Large intestine (tissue), 3 donors: ENCODE measurements around the gene NPRL2. TPM values are rescaled to one million over a fixed set of nuclear protein-coding genes. Genes with fewer than 3 reads are reported as not detected.

Experiments used
- DNase-seq, 2 donors: peaks; one replicate each; pipeline versions ENCODE4 v3.0.0 to v3.0.0-alpha.2; 2013
- H3K27ac ChIP-seq: one replicate; pipeline ENCODE4 v1.5.1; 2013; ENCODE audit warnings: low read length
- H3K27me3 ChIP-seq: 2 replicates; pipeline ENCODE4 v1.6.1; 2013; ENCODE audit warnings: low read length; ENCODE audit not compliant: control insufficient read depth, insufficient read depth
- H3K36me3 ChIP-seq: 2 replicates; pipeline ENCODE4 v1.6.1; 2013; ENCODE audit warnings: low read length; ENCODE audit not compliant: control insufficient read depth, insufficient read depth
- H3K4me1 ChIP-seq: one replicate; pipeline ENCODE4 v1.6.1; 2013; ENCODE audit warnings: low read length; ENCODE audit not compliant: control insufficient read depth, insufficient read depth
- H3K4me3 ChIP-seq: one replicate; pipeline ENCODE4 v1.5.1; 2013; ENCODE audit warnings: low read length
- H3K9me3 ChIP-seq: one replicate; pipeline ENCODE4 v1.6.1; 2013; ENCODE audit warnings: mild to moderate bottlenecking, low read depth, low read length, moderate library complexity; ENCODE audit not compliant: control insufficient read depth
- WGBS: methylation state at CpG from one replicate; pipeline ENCODE4 v1.1.5; 2013; ENCODE audit warnings: low lambda C conversion rate; ENCODE audit not compliant: insufficient coverage; 5-methylcytosine and 5-hydroxymethylcytosine counted together
- polyA plus RNA-seq: library from polyadenylated mRNA; unstranded; fragments of 120-200 nt; gene quantifications from one replicate; pipeline ENCODE4 v1.2.1, GENCODE V29; 2013

NPRL2 gene
- polyA plus RNA-seq, 1 donor, result 20.7 TPM

DNA sequence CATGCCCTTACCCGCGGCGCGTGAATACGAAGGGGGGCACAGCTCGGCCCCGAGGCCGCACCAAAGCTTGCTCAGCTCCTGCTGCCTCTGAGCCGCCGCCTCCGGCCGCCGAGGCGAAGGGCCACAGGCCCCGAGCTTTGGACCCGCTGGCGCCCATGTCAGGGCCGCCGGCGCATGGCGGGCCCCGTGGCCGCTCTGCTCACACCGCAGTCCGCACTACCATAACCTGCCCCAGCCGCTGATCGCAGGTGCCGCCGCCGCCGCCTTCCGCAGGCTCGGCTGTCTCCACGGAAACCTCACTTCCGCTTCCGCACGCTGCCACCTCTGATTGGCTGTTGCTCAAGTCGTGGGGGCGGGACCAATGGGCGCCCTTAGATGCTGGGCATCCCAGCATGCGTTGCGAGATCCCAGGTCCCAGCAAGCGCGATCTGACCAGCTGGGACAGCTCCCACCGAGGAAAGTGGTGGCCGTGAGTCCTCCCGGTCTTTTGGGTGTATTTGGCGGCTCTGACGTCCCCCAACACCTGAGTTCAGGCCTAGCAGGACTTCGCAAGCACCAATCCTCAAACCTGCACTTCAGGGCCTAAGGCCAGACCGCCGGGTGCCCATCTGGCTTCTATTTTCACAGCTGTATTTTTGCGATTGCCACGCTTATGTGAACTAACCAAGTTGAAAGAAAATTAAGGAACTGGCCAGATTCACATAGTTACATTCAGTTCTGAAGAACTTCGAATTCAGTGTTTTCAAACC, 22.5 kb downstream of the NPRL2 start, which contains the start of gene TUSC2:
TSS of gene TUSC2 (minus strand) at position 281 of the 749 bp plus-strand sequence. CDS start at position 157, 124 bp downstream.
- Histone ChIP-seq H3K36me3 (peaks cover 47% of the 10 kb centered on the region), H3K4me3 (peak within 1 kb of the TSS; percentile 89), H3K4me1 (peaks cover 30% of the 10 kb centered on the region), H3K9me3 (no peaks in the 10 kb centered on the region), H3K27ac (peak within 1 kb of the TSS; percentile 83), H3K27me3 (no peaks in the 10 kb centered on the region)
- 50% methylated on average over 2 of the region's 55 CpGs for WGBS
- DNase-seq, result peak; percentile 97

- H3K27ac ChIP-seq, result no peak overlapping the region
- H3K36me3 ChIP-seq, result peaks cover 45% of the 10 kb centered on the region
- H3K9me3 ChIP-seq, result no peaks in the 10 kb centered on the region
- WGBS, result no CpG with 5 or more reads among the region's 4 CpGs
- peak overlapping the region; percentile 89 for H3K4me3 ChIP-seq
- peaks cover 40% of the 10 kb centered on the region for H3K4me1 ChIP-seq
- no peak for DNase-seq
- H3K27me3 ChIP-seq, result no peaks in the 10 kb centered on the region
Observed at GRCh38 chr3:50327129-50327528, 23.4 kb downstream of the NPRL2 start.

DNA sequence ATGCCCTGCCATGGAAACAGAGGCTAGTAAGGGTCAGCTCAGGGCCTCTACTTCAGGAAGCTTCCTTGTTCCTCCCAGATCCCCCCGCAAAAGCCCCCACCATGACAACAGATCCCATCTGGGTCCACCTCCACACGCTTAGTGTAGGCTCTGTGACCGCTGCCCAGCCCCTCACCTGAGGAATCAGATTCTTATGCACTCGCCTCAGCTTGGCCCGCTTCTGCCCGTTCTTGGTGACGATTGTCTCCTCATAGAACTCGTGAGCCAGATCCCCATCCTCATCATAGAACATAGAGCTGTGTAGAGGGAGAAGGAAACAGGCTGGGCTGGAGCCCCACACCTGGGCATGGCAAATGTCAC, 24.4 kb downstream of the NPRL2 start:
- Histone ChIP-seq H3K27me3 (no peaks in the 10 kb centered on the region), H3K4me3 (no peak overlapping the region), H3K36me3 (peaks cover 35% of the 10 kb centered on the region), H3K9me3 (no peaks in the 10 kb centered on the region), H3K4me1 (peaks cover 43% of the 10 kb centered on the region), H3K27ac (no peak overlapping the region)
- no CpG with 5 or more reads among the region's 8 CpGs for WGBS
- no peak for DNase-seq

- no peak for DNase-seq
- Histone ChIP-seq H3K4me1 (peaks cover 43% of the 10 kb centered on the region), H3K27ac (no peak overlapping the region), H3K27me3 (no peaks in the 10 kb centered on the region), H3K9me3 (no peaks in the 10 kb centered on the region), H3K36me3 (peaks cover 30% of the 10 kb centered on the region), H3K4me3 (no peak overlapping the region)
- 100% methylated on average over 2 of the region's 11 CpGs for WGBS
Observed at GRCh38 chr3:50325497-50326181, 24.9 kb downstream of the NPRL2 start.

DNA sequence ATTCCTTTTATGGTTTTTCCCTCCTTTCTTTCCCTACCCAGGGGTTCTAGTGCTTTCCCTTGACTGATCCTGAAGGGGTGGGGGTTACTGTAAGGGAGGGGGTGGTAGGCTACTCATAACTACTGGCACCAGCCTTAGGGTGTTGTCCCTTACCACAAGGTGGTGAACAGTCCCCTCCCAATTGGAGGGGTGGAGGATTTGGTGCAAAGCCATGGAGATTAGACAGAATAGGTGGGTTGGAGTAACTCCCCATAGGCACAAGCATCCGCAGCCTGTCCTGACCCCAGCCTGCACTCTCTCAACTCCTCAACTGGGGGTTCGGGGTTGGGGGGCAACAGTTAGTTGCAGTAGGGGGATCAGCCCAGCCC, 25.5 kb downstream of the NPRL2 start:
- WGBS, result no CpG with 5 or more reads among the region's 2 CpGs

GRCh38 chr3:50324351-50325112, 26.0 kb downstream of the NPRL2 start:
- H3K4me3 ChIP-seq, result no peak overlapping the region
- no CpG with 5 or more reads among the region's 4 CpGs for WGBS
- H3K27ac ChIP-seq, result peak overlapping the region; percentile 94
- peaks cover 23% of the 10 kb centered on the region for H3K36me3 ChIP-seq
- H3K4me1 ChIP-seq, result peaks cover 52% of the 10 kb centered on the region
- H3K9me3 ChIP-seq, result no peaks in the 10 kb centered on the region
- no peaks in the 10 kb centered on the region for H3K27me3 ChIP-seq
- DNase-seq, result peak; percentile 86 to 88

More for the DNA sequence above, 25.5 kb downstream of the NPRL2 start:
- no peak overlapping the region for H3K4me3 ChIP-seq
- peaks cover 25% of the 10 kb centered on the region for H3K36me3 ChIP-seq
- H3K27ac ChIP-seq, result no peak overlapping the region
- H3K9me3 ChIP-seq, result no peaks in the 10 kb centered on the region
- peaks cover 47% of the 10 kb centered on the region for H3K4me1 ChIP-seq
- no peak for DNase-seq
- no peaks in the 10 kb centered on the region for H3K27me3 ChIP-seq

DNA sequence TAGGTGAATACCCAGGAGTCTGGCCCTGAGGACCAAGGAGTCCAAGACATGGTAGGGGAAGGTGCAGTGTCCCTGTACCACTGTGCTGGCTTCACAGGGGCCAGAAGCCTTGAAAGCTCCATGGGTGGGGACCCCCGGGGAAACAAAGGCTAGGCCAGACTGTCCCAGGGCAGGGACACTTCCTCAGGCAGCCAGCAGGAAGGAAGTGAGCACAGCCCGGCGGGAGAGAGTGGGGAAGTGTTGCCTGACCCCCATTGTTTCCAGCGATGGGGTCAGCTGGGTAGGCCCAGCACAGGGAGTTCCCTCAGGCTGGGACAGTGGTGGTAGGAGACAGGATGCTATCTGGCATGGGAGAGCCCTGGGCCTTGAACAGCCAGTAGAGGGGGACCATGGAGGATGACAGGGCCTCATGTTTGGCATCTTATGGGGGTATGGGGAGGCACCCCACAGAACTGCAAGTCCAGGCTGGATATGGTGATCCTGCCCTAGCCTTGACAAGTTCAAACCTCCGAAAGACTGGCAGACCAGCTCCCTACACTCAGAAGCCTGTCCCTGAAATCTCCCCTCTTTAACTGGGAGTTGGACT, 26.9 kb downstream of the NPRL2 start:
- WGBS, result no CpG with 5 or more reads among the region's 5 CpGs
- H3K4me1 ChIP-seq, result peaks cover 60% of the 10 kb centered on the region
- no peak for DNase-seq

DNA sequence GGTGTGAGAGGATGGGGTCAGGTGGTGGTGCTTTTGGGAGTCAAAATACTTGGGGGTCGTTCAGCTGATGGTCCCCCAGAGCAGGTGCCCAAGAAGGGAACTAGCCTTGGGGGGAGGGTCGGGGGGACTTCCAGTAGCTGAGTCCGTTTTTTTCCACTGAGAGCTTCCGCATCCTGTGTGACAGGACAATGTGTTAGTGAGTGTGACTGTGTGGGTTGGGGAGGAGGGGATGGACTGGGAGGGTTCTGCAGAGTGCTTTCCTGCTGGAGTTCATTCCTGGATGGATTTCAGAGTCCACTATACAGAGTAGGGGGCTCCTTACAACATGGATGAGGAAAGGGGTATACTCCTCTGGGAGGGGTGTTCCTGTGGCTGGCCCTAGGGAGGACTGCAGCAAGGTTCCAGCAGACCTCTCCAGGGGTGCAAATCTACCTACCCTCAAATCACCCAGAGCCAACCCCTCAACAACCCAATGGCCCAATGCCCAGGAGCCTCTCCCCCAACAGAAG, 27.4 kb downstream of the NPRL2 start:
- Histone ChIP-seq H3K9me3 (no peaks in the 10 kb centered on the region), H3K4me3 (no peak overlapping the region), H3K4me1 (peaks cover 60% of the 10 kb centered on the region), H3K36me3 (peaks cover 32% of the 10 kb centered on the region), H3K27ac (peak overlapping the region; percentile 94), H3K27me3 (no peaks in the 10 kb centered on the region)
- no CpG with 5 or more reads among the region's 4 CpGs for WGBS
- peak in 1 of 2 donors; percentile 34 for DNase-seq

More for the DNA sequence above, 26.9 kb downstream of the NPRL2 start:
- Histone ChIP-seq H3K36me3 (peaks cover 27% of the 10 kb centered on the region), H3K27ac (peak overlapping the region; percentile 94), H3K9me3 (no peaks in the 10 kb centered on the region), H3K27me3 (no peaks in the 10 kb centered on the region), H3K4me3 (no peak overlapping the region)

- peaks cover 38% of the 10 kb centered on the region for H3K36me3 ChIP-seq
- H3K4me1 ChIP-seq, result peaks cover 66% of the 10 kb centered on the region
- DNase-seq, result peak in 1 of 2 donors; percentile 38
- peak within 1 kb of the TSS; percentile 94 for H3K27ac ChIP-seq
- WGBS, result no CpG with 5 or more reads among the region's 31 CpGs
- no peaks in the 10 kb centered on the region for H3K9me3 ChIP-seq
- no peaks in the 10 kb centered on the region for H3K27me3 ChIP-seq
- H3K4me3 ChIP-seq, result peak within 1 kb of the TSS; percentile 71
Observed at GRCh38 chr3:50322386-50323091, 28.0 kb downstream of the NPRL2 start, which contains the start of gene HYAL2. Gene HYAL2 (minus strand): TSS chr3:50322745. CDS start chr3:50320489, 2,256 bp downstream.
